ENCODE measurements around the gene SRD5A2. TPM values are rescaled to one million over a fixed set of nuclear protein-coding genes. Genes with fewer than 3 reads are reported as not detected.

The SRD5A2 gene
- total and polyA plus RNA-seq, 2 donors from 2014 or later = 0.15 to 0.22 TPM

DNA sequence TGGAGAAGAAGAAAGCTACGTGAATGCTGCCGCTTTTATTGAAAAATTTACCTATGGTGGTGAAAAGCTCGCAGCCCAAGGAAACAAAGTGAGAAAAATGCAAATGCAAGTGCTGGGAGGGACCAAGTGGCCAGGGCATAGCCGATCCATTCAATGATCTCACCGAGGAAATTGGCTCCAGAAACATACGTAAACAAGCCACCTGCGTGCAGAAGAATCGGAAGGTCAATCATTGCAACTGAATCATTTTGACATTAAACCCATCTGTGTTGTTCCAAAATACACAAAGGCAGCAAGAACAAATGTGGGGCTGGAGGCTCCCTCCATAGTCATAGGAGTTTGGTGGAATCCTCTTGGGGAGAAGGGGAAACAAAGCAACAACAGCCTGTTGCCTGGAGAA is 51.5 kb downstream of the SRD5A2 start:
- FAIRE-seq (no peak), DNase-seq (no peak)
- Histone ChIP-seq H3K27ac (ENCODE audit: low read depth in 2 of 2, low read length in 2 of 2) (no peak overlapping the region), H3K9me3 (ENCODE audit: control insufficient read depth in 2 of 3, insufficient read depth in 1 of 3, low read length in 3 of 3) (no peaks in the 10 kb centered on the region), H3K4me1 (ENCODE audit: control insufficient read depth in 2 of 3, insufficient read depth in 2 of 3, low read depth in 1 of 3, low read length in 3 of 3) (no peaks in the 10 kb centered on the region), H3K36me3 (ENCODE audit: control insufficient read depth in 2 of 3, insufficient read depth in 3 of 3, low read length in 3 of 3) (no peaks in the 10 kb centered on the region), H3K4me3 (ENCODE audit: low read length in 3 of 3) (no peak overlapping the region), H3K9ac (ENCODE audit: low read length in 3 of 3) (no peak overlapping the region), H3K27me3 (ENCODE audit: control insufficient read depth, insufficient read depth, low read length) (no peaks in the 10 kb centered on the region)
- TF ChIP-seq, protein P1, sequence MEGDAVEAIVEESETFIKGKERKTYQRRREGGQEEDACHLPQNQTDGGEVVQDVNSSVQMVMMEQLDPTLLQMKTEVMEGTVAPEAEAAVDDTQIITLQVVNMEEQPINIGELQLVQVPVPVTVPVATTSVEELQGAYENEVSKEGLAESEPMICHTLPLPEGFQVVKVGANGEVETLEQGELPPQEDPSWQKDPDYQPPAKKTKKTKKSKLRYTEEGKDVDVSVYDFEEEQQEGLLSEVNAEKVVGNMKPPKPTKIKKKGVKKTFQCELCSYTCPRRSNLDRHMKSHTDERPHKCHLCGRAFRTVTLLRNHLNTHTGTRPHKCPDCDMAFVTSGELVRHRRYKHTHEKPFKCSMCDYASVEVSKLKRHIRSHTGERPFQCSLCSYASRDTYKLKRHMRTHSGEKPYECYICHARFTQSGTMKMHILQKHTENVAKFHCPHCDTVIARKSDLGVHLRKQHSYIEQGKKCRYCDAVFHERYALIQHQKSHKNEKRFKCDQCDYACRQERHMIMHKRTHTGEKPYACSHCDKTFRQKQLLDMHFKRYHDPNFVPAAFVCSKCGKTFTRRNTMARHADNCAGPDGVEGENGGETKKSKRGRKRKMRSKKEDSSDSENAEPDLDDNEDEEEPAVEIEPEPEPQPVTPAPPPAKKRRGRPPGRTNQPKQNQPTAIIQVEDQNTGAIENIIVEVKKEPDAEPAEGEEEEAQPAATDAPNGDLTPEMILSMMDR (IDR thresholded peaks at IDR 0.05; ENCODE audit: borderline replicate concordance, extremely low read depth, insufficient read depth) = no peak
- intact Hi-C loops (cut with DNase I) = no loop called here

DNA sequence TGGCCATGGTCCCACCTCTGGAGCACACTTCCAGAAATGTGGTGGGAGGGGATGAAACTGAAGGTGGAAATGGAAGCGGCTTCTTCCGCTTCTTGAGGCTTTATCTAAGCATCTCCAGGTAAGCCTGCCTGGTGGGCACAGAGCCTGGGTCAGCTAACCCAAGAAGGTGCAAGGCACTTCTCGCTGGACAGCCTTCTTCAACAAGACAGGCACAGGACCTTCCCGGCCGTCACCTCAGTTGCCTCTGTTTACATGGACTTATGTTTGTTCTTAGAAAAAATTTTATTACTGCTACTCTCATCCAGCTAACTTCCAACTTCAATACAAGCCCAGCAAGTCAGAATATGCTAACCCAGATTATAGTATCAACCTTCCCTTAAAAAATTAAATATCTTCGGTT is 51.9 kb downstream of the SRD5A2 start:
- no peak overlapping the region for H3K27ac ChIP-seq (ENCODE audit: low read depth in 2 of 2, low read length in 2 of 2)
- intact Hi-C loops (cut with DNase I) = no loop called here
- no peak for FAIRE-seq

DNA sequence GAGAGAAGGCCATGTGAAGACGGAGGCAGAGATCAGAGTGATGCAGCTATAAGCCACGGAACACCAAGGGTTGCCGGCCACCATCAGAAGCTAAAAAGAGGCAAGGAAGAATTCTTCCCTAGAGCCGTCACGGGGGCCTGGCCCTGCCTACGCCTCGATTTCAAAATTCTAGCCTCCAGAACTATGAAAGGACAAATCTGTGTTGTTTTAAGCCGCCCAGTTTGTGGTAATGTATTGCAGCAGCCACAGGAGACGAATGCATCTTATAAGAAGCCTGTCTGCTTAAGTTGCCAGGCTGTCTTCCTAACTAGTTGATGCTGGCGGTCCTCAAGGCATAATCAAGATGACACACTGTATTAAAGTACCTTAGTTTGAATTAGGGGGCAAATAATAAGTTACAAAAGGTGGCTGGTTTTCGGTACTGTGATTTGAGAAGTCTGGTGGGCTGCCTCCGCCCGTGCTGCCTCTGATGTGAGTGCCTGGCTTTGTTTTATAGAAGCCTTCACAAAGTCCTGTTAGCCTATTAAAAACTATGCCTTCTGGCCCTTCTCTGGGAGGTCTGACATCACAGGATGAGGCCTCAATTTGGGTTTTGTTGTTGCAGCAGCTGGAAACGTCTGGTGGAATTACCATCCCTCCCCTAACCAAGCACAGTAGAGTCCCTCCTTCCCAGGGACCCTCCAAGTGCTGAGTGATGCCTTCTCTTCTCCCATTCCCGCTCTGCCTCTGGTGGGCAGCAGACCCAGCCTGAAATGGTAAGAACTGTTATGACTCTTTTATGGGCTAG is 53.6 kb downstream of the SRD5A2 start:
- Histone ChIP-seq H3K4me1 (ENCODE audit: control insufficient read depth in 2 of 3, insufficient read depth in 2 of 3, low read depth in 1 of 3, low read length in 3 of 3) (no peaks in the 10 kb centered on the region), H3K27me3 (ENCODE audit: control insufficient read depth, insufficient read depth, low read length) (no peaks in the 10 kb centered on the region), H3K27ac (ENCODE audit: low read depth in 2 of 2, low read length in 2 of 2) (no peak overlapping the region), H3K4me3 (ENCODE audit: low read length in 3 of 3) (no peak overlapping the region), H3K36me3 (ENCODE audit: control insufficient read depth in 2 of 3, insufficient read depth in 3 of 3, low read length in 3 of 3) (no peaks in the 10 kb centered on the region), H3K9me3 (ENCODE audit: control insufficient read depth in 2 of 3, insufficient read depth in 1 of 3, low read length in 3 of 3) (no peaks in the 10 kb centered on the region), H3K9ac (ENCODE audit: low read length in 3 of 3) (no peak overlapping the region)
- DNase-seq (peak in 2 of 5 donors; percentile 32 to 82), FAIRE-seq (no peak)
- TF ChIP-seq, protein P1 (IDR thresholded peaks at IDR 0.05; ENCODE audit: borderline replicate concordance, extremely low read depth, insufficient read depth) = no peak
- intact Hi-C loops (cut with DNase I) = no loop called here

More for the DNA sequence above, 51.9 kb downstream of the SRD5A2 start:
- H3K36me3 ChIP-seq (ENCODE audit: control insufficient read depth in 2 of 3, insufficient read depth in 3 of 3, low read length in 3 of 3) = no peaks in the 10 kb centered on the region
- TF ChIP-seq, protein P1 (IDR thresholded peaks at IDR 0.05; ENCODE audit: borderline replicate concordance, extremely low read depth, insufficient read depth) = no peak
- no peak overlapping the region for H3K9ac ChIP-seq (ENCODE audit: low read length in 3 of 3)
- no peaks in the 10 kb centered on the region for H3K27me3 ChIP-seq (ENCODE audit: control insufficient read depth, insufficient read depth, low read length)
- no peak for DNase-seq
- H3K9me3 ChIP-seq (ENCODE audit: control insufficient read depth in 2 of 3, insufficient read depth in 1 of 3, low read length in 3 of 3) = no peaks in the 10 kb centered on the region
- H3K4me1 ChIP-seq (ENCODE audit: control insufficient read depth in 2 of 3, insufficient read depth in 2 of 3, low read depth in 1 of 3, low read length in 3 of 3) = no peaks in the 10 kb centered on the region
- H3K4me3 ChIP-seq (ENCODE audit: low read length in 3 of 3) = no peak overlapping the region

All from kidney (tissue), 14 donors.